Hematopoietic multipotent progenitor cell treated with erythropoietin and hydrocortisone succinate and interleukin-3 and kit ligand, for 4 days (in vitro differentiated cells): ENCODE results near the gene HGFAC.
A peak's percentile ranks its signal among the peaks of the same experiment; 100 is the strongest.

Experiments
- DNase-seq: peaks from one replicate; pipeline ENCODE4 v3.0.0-alpha.2; 2015

HGFAC gene

GRCh38 chr4:3427134-3427476, 14.7 kb upstream of the HGFAC start:
- DNase-seq = no peak

- DNase-seq = no peak
Measured at GRCh38 chr4:3427706-3428446, 13.9 kb upstream of the HGFAC start.

- DNase-seq = no peak
Measured at GRCh38 chr4:3429651-3430050, 12.1 kb upstream of the HGFAC start.

GRCh38 chr4:3430524-3430923, 11.2 kb upstream of the HGFAC start:
- DNase-seq = no peak

DNA sequence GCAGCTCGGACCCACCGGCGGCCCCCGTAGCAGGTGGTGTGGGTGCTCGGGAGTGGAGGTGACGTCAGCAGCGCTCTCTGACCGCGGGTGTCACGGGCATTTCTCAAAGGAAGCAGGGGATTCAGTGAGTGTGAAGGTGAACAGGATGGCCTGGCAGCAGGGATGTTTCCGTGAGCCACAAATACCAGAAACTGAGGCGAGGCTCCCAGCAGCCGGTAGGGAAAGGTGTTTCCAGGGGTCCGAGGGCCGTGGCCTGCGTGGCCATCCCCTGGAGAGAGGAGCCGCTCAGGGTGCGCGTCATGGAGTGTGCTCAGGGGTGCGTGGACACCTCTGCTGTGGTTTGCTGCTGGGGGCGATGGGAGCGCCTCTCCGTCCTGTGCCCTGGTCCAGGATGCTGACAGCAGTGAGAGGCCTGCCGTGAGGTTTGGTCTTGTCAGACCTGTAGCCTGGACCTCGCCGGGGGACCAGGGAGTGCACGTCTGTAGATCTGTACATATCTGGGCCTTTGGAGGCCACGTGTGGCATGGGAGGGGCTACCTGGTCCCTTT, 10.2 kb upstream of the HGFAC start:
- DNase-seq = no peak

GRCh38 chr4:3432381-3432790, 9.4 kb upstream of the HGFAC start:
- DNase-seq = no peak

GRCh38 chr4:3433138-3433869, 8.5 kb upstream of the HGFAC start:
- no peak for DNase-seq

DNA sequence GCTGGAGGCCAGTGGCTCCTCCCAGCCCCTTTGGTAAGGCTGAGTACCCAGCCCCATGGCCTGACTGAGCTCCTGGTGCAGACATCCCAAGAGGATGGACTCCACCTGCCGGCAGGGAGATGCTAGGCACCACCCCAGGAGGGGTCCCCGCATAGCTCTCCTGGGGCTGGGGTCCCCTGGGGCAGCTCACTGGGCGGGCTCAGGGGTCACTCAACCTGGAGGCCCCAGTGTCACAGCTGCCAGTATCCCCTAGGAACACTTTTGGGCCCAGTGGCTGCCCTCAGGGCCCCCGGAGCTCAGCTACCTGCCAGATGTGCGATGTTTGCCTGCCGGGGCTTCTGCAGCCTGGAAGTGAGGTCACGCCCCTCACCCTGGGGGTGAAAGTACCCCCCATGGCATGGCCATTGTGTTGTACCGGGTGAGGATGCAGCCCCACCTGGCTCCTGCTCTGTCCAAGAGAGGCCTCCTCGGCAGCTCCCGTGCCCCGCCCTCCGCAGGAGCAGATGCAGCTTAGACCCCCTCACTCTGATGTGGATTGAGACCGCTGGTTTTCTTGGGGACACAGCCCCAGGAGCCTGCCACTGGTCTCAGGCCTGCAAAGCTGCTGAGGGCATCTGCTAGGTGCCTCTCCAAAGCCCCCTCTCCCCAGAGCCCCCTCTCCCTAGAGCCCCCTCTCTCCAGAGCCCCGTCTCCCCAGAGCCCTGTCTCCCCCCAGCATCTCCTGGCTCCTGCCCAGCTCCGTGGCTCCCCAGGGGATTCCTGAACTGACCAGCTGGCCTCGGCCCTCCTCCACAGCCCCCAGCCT, 6.7 kb upstream of the HGFAC start:
- DNase-seq = no peak

- no peak for DNase-seq
Measured at GRCh38 chr4:3435686-3435956, 6.1 kb upstream of the HGFAC start.

DNA sequence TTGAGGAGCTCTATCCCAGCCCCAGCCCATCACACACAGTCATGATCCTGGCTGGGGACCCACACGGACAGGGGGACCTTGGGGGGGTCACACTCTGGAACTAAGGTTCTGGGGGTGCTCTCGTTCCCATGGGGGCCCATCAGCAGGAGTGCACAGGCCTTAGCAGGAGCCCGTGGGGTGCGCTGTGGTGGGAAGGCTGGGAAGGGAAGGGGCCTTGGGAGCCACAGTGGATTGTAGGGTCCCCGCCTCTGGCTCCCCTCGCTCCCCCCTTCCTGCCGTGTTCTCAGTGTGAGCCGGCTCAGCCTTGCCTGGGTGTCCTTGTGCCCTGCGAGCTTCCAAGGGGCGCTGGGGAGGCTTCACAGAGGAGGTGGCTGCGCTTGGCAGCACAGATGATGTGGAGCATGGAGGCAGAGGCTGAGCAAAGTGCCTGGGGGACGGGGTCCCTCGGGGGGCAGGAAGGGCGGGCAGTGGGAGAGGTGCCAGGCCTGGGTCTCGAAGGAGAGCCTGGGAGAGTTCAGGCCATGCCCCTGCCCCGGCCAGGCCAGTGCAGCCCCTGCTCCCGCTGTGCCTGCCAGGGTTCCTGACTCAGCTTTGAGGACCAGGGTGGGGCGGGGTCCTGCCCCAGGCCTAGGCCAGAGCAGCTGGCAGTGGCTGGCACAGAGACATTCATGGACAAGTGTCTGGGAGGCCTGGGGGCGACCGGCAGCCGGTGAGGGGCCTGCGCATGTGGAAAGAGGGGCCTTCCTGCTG, 5.5 kb upstream of the HGFAC start:
- DNase-seq = no peak

DNA sequence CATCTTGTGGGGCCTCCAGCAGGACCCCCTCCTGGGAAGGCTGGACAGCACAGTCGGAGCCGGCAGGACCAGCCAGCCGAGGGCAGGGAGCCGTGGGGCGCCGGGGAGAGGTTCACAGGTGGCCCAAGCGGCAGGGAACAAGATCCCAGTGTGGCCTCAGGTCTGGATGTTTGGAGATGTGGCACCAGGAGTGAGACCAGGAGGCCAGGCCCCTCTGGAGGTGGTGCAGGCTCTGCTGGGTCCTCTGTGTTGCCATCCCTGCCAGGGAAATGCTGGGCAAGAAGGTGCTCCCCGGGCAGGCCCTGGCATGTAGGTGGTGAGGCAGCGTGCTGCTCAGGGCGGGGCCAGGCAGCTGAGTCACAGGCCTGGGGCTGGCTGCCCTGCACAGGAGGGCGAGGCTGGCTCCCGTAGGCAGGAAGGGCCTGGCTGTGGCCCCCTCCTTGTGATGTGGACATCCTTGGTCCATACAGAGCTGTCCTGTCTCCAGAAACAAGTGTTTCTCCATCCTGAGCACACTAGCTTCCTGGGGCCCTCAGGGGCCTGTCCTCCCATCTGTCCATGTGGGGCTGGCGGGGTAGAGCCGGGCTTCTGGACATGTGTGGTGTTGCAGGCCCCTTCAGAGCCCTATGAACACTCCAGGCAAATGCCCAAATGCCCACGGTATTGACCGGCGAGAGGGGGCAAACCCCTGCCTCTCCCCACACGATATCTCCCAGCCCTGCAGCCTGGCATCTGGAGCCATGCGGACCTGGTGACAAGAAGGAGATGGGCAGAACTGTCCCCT, 4.8 kb upstream of the HGFAC start:
- DNase-seq = peak; percentile 48

DNA sequence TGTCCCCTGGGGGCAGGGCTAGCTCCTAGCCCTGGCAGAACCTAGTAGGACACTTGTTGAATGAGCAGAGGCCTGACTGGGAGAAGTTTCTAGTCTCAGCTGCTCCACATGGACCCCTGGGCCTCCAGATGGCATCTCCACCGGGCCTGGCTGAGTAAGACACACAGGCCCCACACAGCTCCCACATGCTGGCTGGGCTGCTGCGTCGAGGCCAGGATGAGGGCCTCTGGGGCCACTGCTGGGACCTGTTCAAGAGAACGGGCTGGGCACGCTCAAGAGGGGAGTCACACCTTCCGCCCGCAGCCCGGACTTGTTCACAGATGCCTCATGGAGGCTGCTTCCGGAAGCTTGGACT, 4.2 kb upstream of the HGFAC start:
- DNase-seq = no peak

- DNase-seq = no peak
Measured at GRCh38 chr4:3437998-3438846, 3.5 kb upstream of the HGFAC start.

DNA sequence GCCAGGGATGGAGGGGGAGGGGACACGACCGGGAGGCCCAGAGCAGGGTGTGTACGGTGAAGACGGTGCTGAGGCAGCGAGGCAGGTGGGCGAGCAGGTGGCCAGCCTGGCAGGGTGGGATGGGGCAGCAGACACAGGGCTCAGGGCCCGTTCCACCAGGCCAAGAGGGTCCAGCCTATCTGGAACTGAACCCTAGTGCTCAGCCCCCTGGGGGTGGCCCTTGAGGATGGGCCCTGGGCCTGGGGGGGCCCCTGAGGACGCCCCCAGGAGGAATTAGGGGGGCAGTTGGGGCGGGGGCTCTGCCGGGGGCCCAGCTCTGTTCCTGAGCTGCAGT, 3.0 kb upstream of the HGFAC start:
- no peak for DNase-seq

DNA sequence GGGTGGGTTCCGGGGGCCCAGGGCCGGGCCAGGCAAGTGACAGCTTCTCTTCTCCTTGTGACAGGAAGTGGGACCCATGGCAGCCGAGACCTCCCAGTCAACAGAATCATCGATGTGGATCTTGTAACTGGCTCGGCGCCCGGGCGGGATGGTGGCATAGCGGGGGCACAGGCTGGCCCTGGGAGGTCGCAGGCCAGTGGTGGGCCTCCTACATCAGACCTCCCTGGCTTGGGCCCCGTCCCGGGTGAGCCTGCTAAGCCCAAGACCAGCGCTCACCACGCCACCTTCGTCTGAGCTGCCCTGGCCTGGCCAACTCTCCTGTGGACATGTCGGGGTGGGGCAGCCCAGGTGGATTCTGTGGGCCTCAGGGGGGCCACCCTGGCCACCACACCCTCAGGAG, 2.4 kb upstream of the HGFAC start:
- no peak for DNase-seq

- no peak for DNase-seq
Measured at GRCh38 chr4:3440011-3440410, 1.8 kb upstream of the HGFAC start.

DNA sequence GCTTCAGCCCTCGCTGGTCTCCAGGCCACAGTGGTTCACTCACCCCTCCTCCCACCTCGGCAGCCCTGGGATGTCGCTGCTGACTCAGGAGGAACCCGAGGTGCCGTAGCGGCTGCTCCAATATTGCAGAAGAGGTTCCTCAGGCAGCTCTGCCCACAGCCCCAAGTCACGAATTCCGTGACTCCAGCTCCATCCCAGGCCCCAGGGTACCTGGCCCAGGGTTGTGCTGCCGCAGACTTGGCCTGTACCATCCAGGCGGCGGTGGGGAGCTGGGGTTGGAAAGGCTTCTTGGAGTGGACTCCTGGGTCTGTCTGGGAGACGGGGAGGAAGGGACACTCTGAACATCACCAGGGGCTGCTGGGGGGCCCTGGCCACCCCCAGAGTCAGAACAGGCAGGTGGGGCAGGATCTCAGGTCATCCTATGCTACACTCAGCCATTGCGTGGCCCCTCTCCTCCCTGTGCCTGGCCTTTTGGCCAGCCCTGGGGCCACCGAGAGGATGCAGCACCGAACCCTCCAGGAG, 728 bp upstream of the HGFAC start:
- no peak for DNase-seq

DNA sequence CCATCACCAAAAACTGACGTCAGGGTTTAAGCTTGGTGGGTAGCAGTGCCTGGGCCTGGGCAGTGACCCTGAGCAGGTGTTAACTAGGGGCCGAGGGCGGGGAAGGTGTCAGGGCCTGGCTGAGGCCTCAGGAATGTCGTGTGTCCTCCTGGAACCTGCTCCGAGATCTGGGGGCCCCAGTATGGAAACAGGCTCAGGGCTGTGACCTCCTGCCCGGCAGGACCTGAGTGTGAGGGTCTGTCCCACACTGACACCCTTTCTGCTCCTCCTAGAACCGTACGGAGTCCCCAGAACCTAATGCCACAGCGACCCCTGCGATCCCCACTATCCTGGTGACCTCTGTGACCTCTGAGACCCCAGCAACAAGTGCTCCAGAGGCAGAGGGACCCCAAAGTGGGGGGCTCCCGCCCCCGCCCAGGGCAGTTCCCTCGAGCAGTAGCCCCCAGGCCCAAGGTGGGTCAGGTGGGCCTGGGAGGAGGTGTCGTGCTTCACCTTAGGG, 741 bp downstream of the HGFAC start:
- DNase-seq = no peak

GRCh38 chr4:3442959-3443749, 1.4 kb downstream of the HGFAC start:
- DNase-seq = peak; percentile 69

GRCh38 chr4:3443750-3444309, 2.1 kb downstream of the HGFAC start:
- no peak for DNase-seq
